NCI-H146 treated with DMSO at 0.1 percent for 48 hours (cell line): Measurements from ENCODE around the gene TMEM163.
"Not testable (repeated sequence)": the region's sequence is repeated elsewhere in the genome, so short reads cannot be mapped to it uniquely, and the experiment has no call there.

Source experiments
- DNase-seq: peaks from one replicate; lab custom pipeline; 2025; ENCODE audit not compliant: unreplicated experiment; lab: John Stamatoyannopoulos, UW

TMEM163 gene

DNA sequence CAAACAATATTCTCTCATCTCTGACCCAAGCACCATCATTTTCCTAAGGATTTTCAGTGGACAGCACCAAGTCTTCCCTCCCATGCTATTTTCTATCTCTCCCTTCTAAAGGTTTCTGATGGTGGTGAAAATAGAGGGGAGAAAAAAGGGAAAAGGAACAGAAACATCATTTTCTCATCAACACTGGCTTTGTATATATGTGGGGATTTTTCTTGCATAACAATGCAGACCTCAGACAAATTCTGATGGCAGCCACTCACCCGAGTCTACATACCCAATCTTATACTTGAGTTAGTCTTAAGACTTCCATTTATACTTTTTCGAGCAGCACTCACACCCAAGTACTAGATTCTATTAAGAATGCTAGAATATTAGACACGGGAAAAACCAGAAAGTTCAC lies 95.8 kb downstream of the TMEM163 start:
- no peak for DNase-seq

DNA sequence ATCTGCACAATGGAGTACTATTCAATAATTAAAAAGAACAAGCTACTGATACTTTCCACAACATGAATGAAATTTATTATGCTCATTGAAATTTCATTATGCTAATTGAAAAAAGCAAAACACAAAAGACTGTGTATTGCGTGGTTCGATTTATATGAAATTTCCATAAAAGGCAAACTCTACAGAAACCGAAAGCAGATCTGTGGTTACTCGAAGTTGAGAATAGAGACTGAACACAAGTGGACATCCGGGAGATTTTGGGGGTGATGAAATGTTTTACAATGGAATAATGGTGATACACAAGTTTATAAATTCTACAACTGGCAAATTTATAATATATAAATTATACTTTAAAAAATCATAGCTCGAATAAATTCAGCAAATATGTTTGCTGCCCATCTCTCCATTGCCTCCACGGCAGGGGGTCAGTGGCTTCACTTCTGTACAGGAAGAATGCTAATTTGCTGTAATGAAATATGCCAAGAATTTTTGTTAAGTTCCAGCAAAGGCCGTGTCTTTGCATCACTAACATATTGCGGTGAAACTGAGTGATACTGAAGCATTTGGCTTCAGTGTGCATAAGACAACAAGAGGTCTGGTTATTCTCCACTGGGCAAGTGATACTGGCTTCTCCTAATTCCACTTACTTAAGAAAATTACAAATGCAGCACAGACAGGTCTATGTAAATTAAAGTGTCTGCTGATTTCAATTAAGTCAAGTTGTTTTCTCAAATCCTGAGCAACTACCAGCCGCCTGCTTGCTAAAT lies 96.7 kb downstream of the TMEM163 start:
- no peak for DNase-seq

DNA sequence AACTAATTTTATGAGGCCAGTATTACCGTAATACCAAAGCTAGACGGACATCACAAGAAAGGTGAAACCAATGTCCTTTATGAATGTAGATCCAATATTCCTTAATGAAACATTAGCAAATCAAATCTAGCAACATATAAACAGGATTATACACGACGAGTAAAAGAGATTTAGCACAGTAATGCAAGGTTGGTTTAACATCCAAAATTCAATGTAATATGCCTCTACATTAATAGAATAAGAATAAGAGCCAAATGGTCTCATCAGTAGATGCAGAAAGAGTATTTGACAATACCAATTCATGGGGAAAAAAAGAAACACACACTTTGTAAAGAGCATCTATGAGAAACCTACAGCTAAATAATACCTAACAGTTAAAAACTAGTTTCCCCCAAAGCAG lies 99.5 kb downstream of the TMEM163 start:
- DNase-seq = no peak

DNA sequence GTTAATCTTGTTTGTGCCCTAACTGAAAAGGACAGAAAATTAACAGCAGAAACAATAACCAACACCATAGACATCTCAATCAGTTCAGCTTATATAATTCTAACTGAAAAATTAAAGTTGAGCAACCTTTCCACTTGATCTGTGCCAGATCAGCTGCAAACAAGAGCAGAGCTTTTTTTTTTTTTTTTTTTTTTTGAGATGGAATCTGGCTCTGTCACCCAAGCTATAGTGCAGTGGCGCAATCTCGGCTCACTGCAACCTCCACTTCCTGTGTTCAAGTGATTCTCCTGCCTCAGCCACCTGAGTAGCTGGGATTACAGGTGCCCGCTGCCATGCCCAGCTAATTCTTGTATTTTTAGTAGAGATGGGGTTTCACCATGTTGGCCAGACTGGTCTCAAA lies 103.3 kb downstream of the TMEM163 start:
- not testable (repeated sequence) for DNase-seq

DNA sequence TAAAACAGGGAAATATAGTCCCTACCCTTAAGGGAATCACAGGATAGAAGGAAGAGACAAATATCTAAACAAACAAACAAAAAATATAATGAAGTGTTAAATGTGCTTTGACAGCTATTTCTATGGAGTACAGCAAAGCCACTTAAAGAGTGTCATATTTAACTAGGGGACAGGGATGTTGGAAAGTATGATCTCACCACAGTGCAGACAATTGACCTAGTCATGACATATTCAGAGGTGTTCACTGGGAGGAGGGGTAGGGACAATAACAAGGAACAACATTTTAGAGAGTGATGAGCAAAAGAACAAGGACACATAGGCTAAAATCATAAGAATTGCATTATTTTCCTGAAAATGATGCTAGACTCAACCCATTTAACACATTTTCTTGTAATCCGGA lies 107.5 kb downstream of the TMEM163 start:
- no peak for DNase-seq

DNA sequence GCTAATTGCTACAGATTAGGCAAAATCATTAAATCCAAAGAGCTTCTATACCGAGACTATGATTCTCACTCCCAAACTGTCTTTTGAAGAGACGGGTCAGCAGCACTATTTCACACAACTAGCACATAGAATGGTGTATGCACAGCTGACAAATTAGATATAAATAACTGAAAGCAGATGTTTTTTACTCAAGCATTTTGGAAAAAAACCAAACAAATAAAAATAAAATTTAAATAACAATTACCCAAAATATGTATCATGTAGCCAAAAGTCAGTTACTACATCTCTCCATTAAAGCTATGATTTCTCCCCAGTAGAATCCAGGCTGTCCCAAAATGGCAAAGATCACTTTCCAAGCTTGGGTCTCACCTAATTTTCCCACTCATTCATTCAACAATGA lies 107.9 kb downstream of the TMEM163 start:
- DNase-seq = no peak

DNA sequence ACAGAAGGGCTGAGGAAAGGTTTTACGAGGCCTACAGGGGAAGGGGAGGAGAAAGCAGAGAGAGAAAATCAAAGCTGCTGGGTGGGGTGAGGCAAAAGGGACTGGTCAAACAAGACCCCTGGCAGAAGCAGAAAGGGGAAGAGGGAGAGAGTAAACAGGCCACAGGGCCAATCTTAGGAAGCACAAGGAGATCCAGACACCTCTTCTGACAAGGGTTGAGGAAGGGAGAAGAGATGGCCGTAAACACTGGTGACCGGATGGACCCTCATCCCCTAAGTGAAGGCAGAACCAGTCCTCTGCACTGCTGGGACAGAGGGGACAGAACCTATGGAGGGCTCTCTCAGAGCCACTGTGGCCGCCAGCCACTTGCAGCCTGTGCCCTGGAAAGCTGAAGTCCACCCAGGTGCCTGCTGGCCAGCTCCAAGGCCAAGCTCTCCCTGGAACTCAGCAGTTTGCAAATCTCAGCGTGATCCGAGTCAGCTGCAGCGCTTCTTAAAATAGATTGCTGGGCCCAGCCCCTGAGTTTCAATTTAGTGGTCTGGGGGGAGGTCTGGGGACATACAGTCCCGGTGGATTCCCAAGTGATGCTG lies 108.8 kb downstream of the TMEM163 start:
- DNase-seq = no peak

DNA sequence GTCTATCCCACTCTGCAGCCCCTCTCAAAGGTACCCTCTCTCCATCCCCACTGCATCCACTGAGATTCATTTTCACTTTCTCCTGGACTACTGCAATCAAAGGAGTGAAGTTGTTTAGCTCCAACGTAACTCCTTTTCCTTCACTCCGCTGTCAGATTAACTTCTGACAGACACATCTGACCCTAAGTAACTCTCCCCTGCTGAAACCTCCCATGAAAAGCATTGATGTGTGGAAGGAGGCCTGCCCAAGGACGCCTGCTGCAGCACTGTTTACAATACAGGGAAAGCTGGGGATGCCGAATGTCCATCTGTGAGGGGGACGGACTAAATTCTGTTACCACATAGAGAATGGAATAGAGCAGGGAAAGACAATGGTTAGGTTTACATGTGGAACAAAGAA lies 114.8 kb downstream of the TMEM163 start:
- DNase-seq = no peak

DNA sequence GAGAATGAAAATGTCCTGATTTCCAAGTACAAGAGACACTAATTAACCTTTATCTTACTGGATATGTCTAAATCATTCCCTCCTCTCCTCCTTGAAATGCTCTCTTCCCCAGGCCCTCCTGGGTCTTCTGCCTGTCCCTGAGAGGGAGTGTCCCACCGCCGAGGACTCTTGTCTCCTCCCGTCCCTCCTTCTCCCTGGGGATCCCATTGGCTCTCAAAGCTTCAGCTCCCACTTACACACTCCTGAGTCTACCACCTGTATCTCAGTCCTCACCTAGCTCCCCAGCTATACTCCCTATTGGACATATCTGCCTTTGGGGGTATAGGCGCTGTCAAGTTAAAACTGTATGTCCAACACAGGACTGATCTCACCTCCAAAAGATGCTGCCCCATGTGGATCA lies 116.1 kb downstream of the TMEM163 start:
- DNase-seq = no peak

DNA sequence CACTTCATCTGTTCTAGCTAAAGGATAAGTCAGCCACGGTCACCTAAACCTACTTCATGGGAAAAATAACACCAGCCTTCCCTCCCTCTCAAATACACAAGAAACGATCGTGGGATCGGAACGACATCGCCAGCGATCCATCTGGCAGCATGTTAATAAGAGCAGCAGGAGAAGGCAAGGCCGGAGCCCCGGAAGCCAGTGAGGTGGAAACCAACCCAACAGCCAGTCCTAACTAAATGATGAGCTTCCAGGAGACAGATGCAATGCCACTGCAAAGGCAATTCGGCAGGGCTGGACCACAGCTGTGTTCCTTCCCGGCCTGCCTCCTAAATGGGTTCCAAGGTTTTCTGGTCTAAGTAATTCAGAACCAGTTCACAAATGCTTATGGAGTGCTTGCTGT lies 117.5 kb downstream of the TMEM163 start:
- DNase-seq = no peak

DNA sequence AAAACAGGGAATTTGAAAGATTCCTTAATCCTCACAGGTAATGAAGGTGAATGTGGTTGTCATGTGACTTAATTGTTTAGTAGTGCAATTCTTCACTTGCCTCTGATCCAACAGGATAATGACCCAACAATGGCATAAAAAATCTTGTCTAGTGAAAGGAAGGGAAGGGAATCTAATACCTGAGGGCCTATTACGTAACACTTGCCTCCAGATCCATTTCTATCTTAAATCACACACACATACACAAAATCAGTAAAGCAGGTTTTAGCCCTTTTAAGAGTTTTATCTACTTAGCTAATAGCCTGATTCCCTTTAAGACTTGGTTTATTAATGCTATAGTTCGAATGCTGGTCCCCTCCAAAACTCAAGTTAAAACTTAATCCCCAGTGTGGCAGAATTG lies 118.6 kb downstream of the TMEM163 start:
- no peak for DNase-seq

DNA sequence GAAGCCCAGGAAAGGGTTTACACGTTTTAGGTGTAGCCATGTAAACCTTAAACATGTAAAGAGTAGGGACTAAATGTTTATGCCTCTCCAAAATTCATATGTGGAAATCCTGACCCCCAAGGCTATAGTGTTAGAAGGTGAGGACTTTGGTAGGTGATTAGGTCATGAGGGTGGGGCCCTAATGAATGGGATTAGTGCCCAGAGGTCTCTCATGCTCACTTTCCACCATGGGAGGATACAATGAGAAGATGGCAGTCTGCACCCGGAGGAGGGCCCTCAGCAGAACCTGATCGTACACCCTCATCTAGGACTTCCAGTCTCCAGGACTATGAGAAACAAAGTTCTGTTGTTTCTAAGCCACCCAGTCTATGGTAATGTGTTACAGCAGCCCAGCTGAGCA lies 119.6 kb downstream of the TMEM163 start:
- DNase-seq = no peak

DNA sequence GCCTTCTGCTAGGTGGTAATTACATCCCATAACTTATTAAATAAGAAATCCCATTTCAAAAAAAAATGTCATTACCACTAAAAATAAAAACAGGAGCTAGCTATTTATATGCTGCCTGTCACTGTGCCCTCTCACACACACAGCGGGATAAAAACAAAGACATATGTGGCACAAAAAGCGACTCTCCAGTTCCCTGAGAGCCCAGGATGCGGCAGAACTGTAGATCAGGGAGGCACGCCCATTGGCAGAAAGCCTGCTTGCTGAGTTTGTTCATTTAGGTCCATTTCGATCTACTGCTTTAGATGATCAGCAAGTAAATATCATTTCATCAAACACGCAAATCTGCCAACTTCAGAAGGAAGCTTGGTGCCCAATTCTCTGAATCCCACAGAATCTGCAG lies 124.4 kb downstream of the TMEM163 start:
- no peak for DNase-seq

DNA sequence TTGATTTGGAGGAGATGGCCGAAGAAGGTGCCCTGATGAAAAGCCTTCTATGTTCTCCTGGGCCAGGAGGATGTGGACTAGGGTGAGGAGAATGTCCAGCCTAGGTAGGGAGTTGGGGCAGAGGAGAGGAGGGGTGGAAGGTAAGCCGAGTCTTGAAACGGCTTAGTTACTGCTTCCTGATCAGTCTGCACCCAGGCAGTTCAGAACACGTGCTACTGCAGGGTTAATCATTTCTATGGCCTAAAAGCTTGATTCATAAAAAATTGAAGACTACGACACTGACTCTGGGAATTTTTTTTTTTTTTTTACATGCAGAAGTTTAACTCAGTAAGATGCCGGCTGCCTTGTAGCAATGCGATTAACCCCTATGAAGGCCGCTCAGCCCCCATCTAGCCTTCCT lies 125.3 kb downstream of the TMEM163 start:
- DNase-seq = no peak

DNA sequence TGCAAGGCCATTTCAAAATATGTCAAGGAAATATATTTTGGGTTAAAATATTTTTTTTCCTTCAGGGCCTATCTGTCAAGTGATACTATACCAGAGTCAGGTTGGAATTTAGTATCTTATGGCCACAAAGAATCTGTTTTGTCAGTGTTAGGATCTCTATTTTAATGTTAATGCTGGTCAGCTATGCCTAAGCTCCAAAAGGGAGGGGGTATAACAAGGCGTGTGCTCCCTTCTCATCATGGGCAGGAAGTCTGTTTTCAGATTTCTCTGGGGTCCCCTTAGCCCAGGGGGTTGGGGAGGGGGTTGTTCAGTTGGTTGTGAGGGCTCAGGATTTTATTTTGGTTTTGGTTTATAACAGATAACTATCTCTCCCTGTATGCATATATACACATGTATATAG lies 126.4 kb downstream of the TMEM163 start:
- no peak for DNase-seq

DNA sequence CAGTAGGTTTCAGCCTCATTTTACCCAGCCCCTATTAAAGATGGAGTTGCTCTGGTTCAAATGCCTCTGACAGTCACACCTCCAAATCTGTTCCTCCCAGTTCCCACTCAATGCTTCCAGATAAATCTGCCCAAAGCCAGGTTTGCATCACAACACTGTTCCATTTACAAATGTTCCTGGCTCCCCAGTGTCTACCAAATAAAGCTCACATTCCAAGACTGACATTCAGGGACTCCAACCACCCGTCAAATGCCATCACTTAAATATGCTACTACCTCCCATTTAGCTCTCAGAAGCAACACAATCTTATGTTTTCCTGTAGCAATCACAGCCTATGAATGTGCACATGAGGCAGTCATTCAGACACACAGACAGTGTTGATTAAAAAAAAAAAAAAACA lies 127.3 kb downstream of the TMEM163 start:
- DNase-seq = no peak

DNA sequence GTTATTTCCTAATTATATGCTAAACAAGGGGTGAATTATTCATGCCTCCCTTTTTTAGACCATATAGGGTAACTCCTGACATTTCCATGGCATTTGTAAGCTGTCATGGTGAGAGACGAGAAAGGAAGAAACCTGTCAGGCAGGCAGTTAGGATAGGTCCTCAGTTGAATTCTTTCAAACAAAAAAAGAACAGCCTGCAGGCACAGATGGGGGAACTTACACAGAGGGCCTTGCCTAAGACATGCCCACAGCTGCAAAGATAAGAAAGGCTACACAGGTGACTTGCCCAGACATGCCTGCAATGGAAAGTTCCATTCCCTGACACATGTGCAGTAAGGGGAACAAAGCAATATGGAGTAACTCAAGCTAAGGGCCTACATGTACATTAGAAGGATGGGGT lies 128.1 kb downstream of the TMEM163 start:
- no peak for DNase-seq

DNA sequence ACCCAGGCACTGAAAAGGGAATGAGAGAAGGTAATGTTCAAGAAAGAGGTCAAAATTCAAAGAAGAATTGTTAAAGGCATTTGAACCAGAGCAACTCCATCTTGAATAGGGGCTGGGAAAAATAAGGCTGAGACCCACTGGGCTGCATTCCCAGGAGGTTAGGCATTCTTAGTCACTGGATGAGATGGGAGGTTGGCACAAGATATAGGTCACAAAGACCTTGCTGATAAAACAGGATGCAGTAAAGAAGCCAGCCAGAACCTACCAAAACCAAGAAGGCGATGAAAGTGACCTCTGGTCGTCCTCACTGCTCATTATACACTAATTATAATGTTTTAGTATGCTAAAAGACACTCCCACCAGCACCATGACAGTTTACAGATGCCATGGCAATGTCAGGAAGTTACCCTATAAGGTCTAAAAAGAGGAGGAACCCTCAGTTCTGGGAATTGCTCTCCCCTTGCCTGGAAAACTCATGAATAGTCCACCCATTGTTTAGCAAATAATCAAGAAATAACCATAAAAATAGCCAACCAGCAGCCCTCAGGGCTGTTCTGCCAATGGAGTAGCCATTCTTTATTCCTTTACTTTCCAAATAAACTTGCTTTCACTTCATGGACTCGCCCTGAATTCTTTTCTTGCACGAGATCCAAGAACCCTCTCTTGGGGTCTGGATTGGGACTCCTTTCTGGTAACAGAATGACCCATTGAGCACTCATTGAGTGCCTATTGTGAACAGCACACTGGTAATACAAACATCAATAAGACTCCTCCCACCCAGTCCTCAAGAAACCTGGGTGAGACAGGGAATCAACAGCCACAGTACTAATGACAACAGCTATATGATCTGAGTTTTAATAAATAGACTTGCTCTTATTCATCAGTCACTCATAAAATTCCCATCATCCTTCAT lies 129.4 kb downstream of the TMEM163 start:
- not testable (repeated sequence) for DNase-seq

DNA sequence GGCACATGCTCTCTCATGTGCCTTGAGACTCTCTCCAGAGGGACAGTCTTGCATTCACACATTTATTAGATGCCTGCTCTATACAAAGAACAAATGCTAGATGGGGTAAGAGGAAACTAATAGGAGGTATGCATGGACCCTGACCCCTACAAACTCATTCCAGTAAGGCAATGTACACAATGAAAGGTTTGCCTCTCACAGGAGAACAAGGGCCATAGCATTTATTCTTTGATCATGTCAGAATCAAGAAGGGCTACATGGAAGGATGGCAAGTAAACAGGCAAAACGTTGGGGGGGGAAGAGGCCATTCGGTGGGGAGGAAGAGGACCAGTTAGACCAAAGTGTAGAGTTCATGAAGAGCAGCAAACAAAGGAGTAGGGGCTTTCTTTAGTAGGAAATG lies 130.2 kb downstream of the TMEM163 start:
- no peak for DNase-seq

DNA sequence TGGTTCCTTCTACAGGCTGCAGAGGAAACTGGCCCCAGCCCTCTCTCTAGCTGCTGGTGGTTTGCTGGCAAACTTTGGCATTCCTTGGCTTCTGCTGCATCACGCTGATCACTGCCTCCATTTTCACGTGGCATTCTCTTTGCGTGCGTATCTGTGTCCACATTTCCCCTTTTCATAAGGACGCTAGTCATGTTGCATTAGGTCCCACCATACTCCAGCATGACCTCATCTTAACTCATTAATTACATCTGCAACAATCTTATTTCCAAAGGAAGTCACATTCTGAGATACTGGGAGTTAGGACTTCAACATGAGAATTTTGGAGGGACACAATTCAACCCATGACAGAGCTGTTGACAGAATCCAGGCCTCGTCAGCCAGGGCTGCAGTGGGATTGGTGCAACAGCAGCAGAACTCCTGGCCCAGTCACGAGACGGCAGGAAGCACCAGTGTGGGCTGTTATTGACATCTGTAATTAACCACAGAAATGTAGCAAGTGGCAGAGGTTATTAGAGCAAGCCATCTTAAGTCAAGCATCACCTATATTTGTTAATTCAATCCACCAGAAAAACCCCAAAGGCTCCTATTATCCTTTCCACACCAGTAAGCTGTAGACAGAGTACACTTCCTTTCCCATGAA lies 132.4 kb downstream of the TMEM163 start:
- no peak for DNase-seq

DNA sequence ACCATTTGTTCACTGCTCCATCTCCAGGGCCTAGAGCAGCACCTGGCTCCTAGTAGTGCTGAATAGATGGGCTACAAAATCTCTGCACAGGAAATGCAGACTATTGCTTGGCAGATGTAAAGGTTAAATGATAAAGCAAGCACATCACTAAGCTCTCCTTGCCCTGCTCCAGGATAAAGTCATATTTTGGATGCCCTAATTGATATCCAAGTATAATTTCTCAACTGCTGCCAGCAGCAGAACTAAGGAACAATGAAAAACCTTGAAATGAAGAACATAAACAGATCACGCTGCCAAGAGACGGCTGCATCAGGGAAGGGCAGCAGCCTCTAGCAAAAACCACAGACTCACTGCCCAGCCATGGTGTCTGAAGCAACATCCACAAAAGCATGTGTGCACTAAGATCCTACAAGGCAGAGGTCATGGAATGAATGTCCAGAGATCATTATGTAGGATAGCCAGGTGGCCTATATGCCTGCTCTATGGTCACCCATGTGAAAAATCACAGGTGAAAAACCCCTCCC lies 134.7 kb downstream of the TMEM163 start:
- DNase-seq = no peak
